GM21576 (cell line): ENCODE data around the gene DFFA.
A peak's percentile ranks its signal among the peaks of the same experiment; 100 is the strongest.

Experiments used
- ATAC-seq: cut with Tn5 transposase; IDR thresholded peaks from one replicate; pipeline ENCODE4 v1.9.1; 2021; ENCODE audit warnings: mild to moderate bottlenecking, moderate library complexity; ENCODE audit not compliant: unreplicated experiment

The DFFA gene

DNA sequence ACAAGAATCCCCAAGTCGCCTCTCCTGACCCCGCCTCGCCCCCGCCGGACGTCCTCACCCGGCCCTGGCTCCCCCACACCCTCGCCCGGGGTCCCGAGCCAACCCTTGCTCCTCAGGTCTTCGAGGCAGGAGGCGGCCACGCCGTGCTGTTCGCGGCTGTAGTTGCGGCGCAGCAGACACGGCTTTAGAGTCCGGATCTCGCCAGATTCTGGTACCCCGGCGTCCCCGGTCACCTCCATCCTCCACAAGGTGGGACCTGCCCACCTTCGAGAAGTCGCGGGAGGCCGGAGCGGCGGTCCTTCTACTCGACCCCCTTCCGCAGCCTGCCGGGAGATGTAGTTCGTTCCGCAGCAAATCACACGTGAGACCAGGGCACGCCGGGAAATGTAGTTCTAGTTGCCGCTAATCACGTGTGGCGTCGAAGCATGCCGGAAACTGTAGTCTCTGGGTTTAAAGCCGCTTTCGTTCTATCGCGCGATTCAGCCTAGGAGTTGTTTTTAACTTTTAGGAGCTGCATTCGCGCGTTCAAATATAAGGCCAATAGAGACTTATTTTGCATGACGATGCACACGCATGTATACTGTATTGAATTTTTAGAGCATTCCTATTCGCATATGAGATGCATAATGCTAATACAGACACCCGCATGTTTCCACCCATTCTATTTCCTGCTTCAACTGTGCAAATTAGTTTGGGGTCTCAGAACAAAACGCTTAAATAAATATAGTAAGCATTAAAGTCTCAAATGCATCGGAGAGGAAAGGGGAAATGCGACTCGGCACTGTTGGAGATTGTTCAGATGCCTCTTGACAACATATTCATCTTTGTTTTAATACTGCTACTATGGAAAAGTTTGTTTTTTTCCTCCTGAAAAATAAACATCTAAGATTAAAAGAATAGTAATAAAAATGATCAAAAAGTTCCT lies at the start of gene DFFA:
Gene DFFA (minus strand): TSS at position 310 of the 925 bp plus-strand sequence. CDS start 71 bp downstream, at position 239.
- ATAC-seq: peak; percentile 77

- no peak for ATAC-seq
These were observed 49.3 kb upstream of the DFFA start for GRCh38 chr1:10521537-10522157.

- ATAC-seq: no peak
These were observed 48.6 kb upstream of the DFFA start for GRCh38 chr1:10520952-10521351.

DNA sequence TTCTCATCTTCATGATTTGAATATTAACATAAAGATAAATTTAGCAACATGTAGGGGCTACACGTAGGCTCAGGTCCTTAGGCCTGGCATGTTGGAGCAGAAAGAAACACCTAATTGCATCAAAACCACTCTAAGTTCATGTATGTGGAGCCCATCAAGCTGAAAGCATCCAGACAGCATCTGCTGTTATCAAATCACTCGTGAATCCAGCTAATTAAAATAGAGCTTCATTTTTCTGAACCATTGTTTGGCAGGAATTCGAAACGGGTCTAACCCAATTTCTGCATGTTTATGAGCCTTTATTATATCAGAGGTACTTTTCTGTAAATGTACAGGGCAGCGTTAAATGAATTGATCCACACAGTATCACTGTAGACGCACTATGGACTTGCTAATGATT lies 48.2 kb upstream of the DFFA start:
- no peak for ATAC-seq

- ATAC-seq: no peak
These were observed 46.7 kb upstream of the DFFA start for GRCh38 chr1:10519016-10519417.

DNA sequence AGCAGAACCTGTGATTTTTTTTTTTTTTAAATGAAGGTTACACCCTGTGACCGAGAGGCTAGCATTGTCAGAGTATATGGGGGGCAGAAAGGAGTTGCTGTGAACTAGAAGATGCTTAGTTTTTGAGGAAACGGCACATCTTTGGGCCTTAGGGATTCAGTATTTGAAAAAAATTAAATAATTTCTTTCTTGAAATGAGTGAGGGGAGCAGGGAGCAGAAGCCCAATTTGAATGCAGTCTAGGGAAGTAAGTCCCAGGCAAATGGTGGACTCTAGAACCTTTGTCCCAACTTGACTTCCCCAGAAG lies 45.3 kb upstream of the DFFA start:
- ATAC-seq: no peak

DNA sequence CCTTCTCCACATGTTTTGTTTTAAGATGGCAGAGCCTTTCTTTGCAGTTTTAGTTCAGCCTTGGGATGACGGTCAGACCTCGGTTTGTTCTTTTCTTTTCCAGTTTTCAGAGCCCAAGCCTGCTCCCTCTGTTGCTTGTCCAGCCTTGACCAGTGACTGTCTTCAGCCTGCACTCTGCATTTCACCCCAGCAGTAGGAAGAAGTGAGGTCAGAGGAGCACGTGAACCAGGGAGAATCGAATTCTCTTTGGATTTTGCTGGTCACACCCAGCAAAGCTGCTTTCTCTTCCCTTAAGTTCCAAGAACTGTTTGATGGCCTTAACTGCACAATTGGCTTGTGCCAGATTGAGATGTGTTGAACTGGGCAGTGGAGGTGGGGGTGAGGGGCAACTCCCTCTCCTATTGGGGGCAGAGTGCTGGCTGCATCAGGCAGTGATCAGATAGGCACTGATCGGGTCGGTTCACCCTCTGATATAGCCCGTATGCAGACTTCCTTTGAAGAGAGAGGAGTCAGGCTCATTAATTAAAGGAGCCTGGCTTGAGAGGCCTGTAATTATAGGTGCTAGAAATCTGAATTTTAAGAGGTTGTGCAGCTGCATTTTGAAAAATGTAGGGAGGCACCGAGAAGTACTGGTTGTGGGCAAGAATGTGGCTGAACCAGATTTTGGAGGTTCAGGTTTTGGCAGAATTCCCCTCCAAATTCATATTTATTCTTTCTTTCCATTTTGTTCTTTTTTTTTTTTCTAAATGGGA lies 44.8 kb upstream of the DFFA start:
- ATAC-seq: no peak

DNA sequence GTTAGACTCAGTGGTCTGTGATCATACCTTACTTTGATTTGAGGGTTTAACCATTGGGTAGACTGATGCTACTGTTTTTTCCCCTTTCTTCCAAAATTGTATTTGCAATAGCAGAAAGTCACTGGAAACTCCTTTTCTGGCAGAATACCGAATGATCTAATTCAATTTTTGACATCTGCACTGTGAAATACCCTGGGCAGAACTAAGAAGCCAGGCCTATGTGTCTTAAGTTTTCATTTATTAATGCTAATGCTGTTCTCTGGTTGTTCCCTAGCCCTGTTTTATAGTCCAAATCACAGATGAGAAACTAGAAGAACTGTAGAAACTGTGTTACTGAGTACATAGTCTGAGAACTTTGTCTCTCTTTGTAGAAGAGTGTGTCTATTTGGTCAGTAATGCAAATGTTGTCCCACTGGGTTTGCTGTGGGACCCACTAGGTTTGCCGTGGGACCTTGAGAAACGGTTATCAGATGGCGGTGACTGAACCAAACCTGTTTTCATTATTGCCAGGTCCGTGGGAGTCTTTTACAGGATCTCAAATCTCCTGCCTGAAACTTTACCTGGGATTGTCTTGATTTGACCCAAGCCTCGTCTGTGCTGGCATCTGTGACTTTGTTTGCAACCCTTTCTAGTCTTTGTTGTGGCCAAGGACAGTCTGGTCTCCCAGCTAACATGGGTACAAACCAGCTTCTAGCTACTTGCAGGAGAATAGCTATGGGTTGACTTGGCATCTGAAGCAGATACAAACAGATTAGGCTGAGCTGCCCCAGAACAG lies 43.8 kb upstream of the DFFA start:
- no peak for ATAC-seq

GRCh38 chr1:10515301-10515975 lies 43.1 kb upstream of the DFFA start:
- ATAC-seq: no peak

DNA sequence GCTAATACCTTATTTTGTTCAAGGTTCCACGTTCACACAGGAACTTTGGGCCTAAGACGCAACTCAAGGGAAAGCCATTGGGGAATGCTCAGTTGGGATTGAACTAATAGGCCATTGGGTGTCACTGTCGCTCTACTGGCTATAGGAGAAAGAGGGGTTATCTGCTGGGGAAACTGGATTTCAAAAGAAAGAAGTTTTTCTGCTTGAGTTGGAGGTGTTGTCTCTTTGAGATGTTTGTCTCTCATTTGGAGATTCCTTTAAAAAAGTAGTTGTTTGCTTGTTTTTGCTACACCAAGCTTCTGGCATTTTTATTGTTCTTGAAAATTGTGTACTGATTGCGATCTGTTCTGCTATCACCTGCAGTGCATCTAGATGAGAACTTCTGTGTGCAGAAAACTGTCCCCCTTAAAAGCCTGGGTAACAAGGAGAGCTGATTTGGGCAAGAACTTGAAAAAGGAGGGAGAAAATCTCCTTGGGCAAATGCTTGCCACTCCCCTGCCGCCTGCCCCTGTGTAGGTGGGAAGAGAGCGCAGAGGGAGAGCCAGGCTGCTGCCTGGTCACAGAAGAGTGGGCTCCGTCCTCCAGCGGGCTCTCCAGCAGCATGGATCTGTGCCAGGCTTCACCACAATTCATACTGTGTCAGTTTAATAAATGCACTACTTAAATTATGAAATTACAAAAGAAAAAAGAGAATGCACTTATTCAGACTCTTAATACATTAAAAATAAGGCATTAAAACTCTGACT lies 42.3 kb upstream of the DFFA start:
- ATAC-seq: no peak

DNA sequence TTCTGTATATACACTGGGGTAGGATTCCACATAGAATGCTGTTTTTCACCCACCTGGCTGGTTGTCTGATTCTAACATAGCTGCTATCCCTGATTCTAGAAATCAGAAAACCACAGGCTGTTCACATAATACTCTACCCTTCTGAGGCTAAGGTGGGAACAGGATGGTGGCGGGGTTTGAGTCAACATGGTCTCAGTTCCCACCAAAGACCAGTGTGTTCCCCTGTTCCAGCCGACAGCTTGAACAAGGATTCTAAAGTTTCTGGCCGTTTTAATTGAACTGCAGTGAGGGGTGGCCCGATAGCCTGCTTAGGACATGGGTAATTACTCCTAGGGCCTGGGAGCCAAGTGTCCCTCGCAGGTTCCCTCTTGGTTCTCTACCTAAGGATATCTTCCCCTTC lies 40.9 kb upstream of the DFFA start:
- no peak for ATAC-seq

- no peak for ATAC-seq
These were observed 39.2 kb upstream of the DFFA start for GRCh38 chr1:10511494-10511885.

- ATAC-seq: peak; percentile 75
These were observed 38.5 kb upstream of the DFFA start for GRCh38 chr1:10510520-10511493.

DNA sequence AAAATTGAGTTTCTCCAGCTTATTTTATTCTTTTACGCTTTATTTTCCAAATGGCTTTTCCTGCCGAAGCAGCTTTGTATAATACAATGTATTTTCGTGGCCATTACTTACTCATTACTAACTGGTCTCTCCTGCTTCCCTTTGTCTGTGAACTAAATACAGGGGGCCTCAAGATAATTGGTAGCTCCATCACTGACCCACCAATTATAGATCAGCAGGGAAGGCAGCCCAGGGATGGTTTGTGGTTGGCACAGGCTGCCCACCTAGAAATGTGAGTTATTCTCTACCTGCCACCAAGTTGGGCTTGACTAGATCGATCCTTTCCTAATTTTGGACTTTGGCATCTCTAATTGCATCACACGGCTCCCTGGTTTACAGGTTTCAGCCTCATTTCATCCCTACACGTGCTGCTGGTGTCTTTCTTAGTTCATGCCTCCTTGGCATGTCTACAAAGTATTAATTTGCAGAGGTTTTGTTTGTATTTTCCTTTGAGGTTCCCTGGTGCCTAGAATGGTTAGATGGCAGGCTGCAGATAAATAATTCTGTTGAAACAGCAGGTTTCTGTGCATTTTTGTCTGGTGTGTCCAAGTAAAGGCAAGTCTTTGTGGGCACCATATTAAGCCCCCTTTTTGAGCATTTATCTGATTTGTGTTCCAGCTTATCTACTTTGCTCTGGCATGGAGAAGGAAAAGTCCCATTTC lies 37.6 kb upstream of the DFFA start:
- no peak for ATAC-seq

GRCh38 chr1:10508511-10508951 lies 36.2 kb upstream of the DFFA start:
- no peak for ATAC-seq

GRCh38 chr1:10507111-10507879 lies 35.0 kb upstream of the DFFA start:
- peak; percentile 38 for ATAC-seq

DNA sequence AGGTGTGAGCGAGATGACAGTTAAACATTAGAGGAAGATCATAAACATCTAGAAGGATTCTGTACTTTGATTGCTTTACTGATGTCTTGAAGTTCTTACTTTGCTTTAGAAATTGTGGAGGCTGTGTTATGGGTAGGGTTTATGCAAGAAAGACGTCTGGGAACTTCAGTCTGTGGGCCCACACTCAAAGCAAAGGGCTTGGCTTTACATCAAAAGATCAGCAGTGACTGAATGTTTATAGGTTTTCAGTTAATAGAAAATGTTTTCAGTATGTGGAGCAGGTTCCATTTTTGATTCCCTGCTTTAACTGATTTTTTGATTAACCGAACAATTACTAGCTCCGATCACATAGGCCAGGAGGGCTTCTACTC lies 34.3 kb upstream of the DFFA start:
- no peak for ATAC-seq
